ENCODE data around the gene FBXL4.

The FBXL4 gene

DNA sequence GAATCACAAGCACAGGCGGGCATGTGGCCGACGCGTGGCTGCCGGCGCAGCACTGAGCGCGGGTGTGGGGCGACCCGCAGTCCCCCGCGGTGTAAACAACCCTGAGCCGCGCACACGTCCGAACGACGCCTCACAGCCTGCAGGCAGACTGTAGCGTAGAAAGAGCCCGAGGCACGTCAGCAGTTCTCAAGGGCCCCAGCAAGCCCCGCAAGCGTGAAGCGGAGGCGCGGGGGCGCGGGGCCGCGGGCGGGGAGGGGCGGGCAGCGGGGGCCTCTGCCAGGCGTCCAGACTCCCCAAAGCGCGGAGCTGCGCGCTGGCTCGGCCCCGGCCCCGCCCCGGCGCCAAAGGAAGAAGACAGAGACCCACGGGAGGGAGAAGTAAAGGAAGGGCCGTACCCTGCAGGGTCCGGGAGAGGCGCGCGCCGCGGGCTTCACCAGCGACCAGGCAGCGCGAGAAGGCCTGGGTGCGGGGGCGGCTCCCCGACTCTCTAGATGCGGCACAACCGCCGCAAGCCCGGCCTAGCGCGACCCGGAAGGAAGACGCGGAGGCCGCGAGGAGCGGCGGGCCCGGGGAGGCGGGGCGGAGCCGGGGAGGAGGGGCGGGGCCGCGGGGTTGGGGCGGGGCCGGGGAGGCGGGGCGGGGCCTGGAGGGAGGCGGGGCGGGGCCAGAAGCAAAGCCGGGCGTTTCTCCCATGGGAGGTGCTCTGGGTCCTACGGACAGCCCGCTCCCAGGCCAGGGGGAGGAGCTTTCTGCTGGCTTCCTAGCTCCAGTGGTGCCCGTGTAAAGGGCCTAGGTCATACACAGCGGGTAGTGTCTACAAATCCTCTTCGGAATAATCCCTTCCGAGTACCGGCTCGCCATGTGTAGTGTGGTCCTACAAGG is at the start of gene FBXL4:
FBXL4 (minus strand) TSS at position 536 of the 882 bp plus-strand sequence. CDS start 20,958 bp downstream, outside the sequence.
- H3K4me3 ChIP-seq: peak within 1 kb of the TSS; percentile 71 to 89 (median 80)
- no peaks in the 10 kb centered on the region for H3K27me3 ChIP-seq
- H4K20me1 ChIP-seq: peaks cover 0 to 17% (median 8%) of the 10 kb centered on the region in 11 experiments; a peak in 9 of 22 replicates
- peak within 1 kb of the TSS; percentile 82 to 97 (median 90) for H3K27ac ChIP-seq
- no peak for TF ChIP-seq Cebpa-rat (IDR thresholded peaks at IDR 0.05)
- peaks cover 0 to 3% (median 1%) of the 10 kb centered on the region in 11 experiments; a peak in 5 of 22 replicates for H3K36me3 ChIP-seq
- H3K4me2 ChIP-seq: peak within 1 kb of the TSS; percentile 69 to 99 (median 95)
- H3K9ac ChIP-seq: peak within 1 kb of the TSS; percentile 87 to 96 (median 92)
- peaks cover 1 to 14% (median 10%) of the 10 kb centered on the region in 11 experiments; a peak in 18 of 22 replicates for H3K9me3 ChIP-seq (replicated peaks in 1 of 11)
- peaks cover 21 to 31% (median 26%) of the 10 kb centered on the region in 10 experiments for H3K4me1 ChIP-seq

DNA sequence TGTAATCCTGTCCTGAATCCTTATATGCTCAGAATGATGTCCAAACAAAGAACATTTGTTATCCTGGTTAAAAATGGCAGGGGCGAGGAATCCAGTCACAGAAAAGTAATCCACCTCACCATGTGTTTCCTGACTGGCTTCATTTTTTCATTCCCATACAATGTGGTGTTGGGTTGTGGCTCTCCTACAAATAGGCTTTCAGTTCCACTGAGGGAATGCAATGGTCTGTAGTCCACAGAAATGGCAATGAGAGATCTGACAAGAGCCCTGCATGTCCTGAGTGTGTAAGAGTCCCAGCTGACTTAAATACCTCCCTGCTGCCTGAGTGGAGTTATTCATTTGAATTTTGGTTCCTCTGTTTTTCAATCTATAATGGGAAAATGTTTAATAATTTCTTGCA is 47.4 kb upstream of the FBXL4 start:
- Histone ChIP-seq H3K4me3 (no peak overlapping the region), H3K4me2 (no peak overlapping the region), H3K36me3 (no peaks in the 10 kb centered on the region), H3K9ac (no peak overlapping the region), H4K20me1 (no peaks in the 10 kb centered on the region), H3K27me3 (no peaks in the 10 kb centered on the region), H3K9me3 (replicated peaks in 1 of 11) (no peaks in the 10 kb centered on the region), H3K4me1 (peaks cover 0 to 10% (median 0%) of the 10 kb centered on the region in 10 experiments; a peak in 3 of 20 replicates), H3K27ac (no peak overlapping the region)
- no peak for TF ChIP-seq Cebpa-rat (IDR thresholded peaks at IDR 0.05)

DNA sequence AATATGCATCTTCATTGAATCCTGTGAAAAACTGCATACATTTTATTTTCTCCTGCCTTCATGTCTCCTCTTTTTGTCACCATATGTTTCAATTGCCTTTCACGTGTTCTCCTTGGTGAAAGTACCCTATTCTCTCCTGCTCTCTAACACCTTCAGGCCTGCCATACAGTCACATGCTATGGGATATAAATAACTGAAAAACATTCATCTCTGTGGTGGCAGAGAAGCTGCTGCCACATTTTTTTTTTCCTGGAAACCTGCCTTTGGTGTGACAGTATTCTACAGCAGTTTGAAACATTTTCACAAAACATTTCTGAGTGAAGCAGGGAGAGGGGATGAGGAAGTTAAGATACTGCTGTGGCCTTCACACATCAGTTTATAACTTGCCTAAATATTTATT is 44.8 kb upstream of the FBXL4 start:
- Histone ChIP-seq H3K4me3 (no peak overlapping the region), H4K20me1 (no peaks in the 10 kb centered on the region), H3K27ac (no peak overlapping the region), H3K36me3 (no peaks in the 10 kb centered on the region), H3K9me3 (replicated peaks in 1 of 11) (no peaks in the 10 kb centered on the region), H3K4me2 (no peak overlapping the region), H3K9ac (no peak overlapping the region), H3K4me1 (peaks cover 0 to 14% (median 0%) of the 10 kb centered on the region in 10 experiments; a peak in 3 of 20 replicates), H3K27me3 (no peaks in the 10 kb centered on the region)
- no peak for TF ChIP-seq Cebpa-rat (IDR thresholded peaks at IDR 0.05)

DNA sequence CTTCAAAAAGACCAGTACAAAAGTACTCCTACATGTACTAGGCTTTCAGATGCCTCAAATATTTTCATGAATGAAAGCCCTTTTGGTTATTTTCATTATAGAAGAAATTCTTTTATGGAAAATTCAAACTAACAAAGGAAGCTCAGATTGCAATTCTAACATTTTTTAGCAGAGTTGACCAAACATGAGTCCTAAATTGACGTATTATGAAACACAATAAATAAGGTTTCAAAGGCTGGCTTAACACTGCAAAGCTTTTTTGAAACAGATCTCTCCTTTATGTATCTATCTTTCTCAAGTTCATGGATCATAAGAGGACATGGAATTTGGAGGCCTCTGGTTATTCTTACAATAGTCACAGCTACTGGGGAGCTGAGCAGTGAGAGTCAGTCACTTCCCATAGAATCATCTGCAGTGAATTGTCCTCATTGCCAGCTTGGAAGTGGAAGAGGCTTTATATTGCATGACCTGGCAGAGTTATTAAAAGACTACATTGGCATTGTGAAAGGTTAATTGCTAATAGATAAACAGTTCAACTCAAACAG is 38.4 kb upstream of the FBXL4 start:
- Histone ChIP-seq H3K27me3 (no peaks in the 10 kb centered on the region), H4K20me1 (no peaks in the 10 kb centered on the region), H3K36me3 (no peaks in the 10 kb centered on the region), H3K9me3 (replicated peaks in 1 of 11) (no peaks in the 10 kb centered on the region), H3K9ac (no peak overlapping the region), H3K4me2 (no peak overlapping the region), H3K4me1 (peaks cover 0 to 6% (median 0%) of the 10 kb centered on the region in 10 experiments; a peak in 1 of 20 replicates), H3K4me3 (no peak overlapping the region), H3K27ac (no peak overlapping the region)
- TF ChIP-seq Cebpa-rat (IDR thresholded peaks at IDR 0.05): no peak

DNA sequence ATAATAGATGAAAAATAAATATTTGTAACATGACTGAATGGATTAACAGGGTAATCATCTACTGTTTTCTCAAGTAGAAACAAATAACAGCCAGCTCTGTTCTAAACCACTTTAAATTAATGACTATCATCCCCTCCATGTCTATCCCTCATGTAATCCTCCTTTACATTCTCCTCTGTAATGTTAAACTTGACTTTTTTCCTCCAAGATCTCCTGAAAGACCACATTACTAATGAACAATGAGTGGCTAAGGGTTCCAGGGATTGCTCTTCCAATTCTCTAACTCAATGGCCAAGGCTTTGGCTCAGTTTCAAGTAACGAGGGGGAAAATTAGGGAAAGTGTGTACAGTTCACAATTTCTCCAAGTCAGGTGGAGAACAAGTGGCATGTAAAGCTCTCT is 37.6 kb upstream of the FBXL4 start:
- Histone ChIP-seq H3K4me2 (no peak overlapping the region), H3K9ac (no peak overlapping the region), H3K4me3 (no peak overlapping the region), H4K20me1 (no peaks in the 10 kb centered on the region), H3K9me3 (replicated peaks in 1 of 11) (no peaks in the 10 kb centered on the region), H3K27ac (no peak overlapping the region), H3K36me3 (no peaks in the 10 kb centered on the region), H3K4me1 (peaks cover 0 to 6% (median 0%) of the 10 kb centered on the region in 10 experiments; a peak in 1 of 20 replicates), H3K27me3 (no peaks in the 10 kb centered on the region)
- no peak for TF ChIP-seq Cebpa-rat (IDR thresholded peaks at IDR 0.05)

DNA sequence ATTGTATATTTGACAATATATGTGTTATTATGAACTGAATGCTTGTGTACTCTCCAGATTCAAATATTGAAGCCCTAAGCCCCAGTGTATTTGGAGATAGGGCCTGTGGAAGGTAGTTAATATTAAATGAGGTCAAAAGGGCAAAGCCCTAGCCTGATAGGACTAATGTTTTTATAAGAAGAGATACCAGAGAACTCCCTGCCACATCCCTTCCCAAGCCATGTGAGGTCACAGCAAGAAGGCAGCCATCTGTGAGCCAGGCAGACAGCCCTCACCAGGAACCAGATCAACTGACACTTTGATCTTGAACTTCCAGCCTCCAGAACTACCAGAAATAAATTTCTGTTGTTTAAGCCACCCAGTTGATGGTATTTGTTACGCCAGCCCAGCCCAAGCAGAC is 36.4 kb upstream of the FBXL4 start:
- H3K9ac ChIP-seq: no peak overlapping the region
- no peak for TF ChIP-seq Cebpa-rat (IDR thresholded peaks at IDR 0.05)
- H4K20me1 ChIP-seq: no peaks in the 10 kb centered on the region
- no peaks in the 10 kb centered on the region for H3K27me3 ChIP-seq
- H3K36me3 ChIP-seq: no peaks in the 10 kb centered on the region
- no peaks in the 10 kb centered on the region for H3K9me3 ChIP-seq (replicated peaks in 1 of 11)
- H3K4me3 ChIP-seq: no peak overlapping the region
- peaks cover 0 to 6% (median 0%) of the 10 kb centered on the region in 10 experiments; a peak in 1 of 20 replicates for H3K4me1 ChIP-seq
- H3K4me2 ChIP-seq: no peak overlapping the region
- no peak overlapping the region for H3K27ac ChIP-seq

DNA sequence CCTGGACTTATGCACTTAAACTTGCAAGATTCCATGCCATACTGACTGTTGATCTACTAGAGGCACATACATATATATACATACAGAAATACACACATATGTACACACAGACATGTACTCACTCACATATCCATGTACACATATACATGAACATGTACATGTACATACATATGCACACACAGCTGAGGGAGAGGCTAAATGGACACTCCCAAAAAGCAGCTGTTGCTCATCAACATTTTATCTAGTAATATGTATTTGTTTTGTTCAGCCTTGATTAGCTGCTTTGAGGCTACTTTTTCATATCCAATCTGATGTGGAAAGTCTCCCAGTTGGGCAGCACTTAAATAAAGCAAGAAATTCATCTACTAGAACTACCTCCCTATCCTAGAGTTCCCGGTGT is 33.7 kb upstream of the FBXL4 start:
- no peak overlapping the region for H3K4me3 ChIP-seq
- no peak overlapping the region for H3K9ac ChIP-seq
- no peaks in the 10 kb centered on the region for H3K36me3 ChIP-seq
- no peaks in the 10 kb centered on the region for H4K20me1 ChIP-seq
- no peaks in the 10 kb centered on the region for H3K9me3 ChIP-seq (replicated peaks in 1 of 11)
- no peak overlapping the region for H3K27ac ChIP-seq
- H3K4me1 ChIP-seq: peaks cover 0 to 7% (median 0%) of the 10 kb centered on the region in 10 experiments; a peak in 4 of 20 replicates
- TF ChIP-seq Cebpa-rat (IDR thresholded peaks at IDR 0.05): no peak
- no peaks in the 10 kb centered on the region for H3K27me3 ChIP-seq
- no peak overlapping the region for H3K4me2 ChIP-seq

DNA sequence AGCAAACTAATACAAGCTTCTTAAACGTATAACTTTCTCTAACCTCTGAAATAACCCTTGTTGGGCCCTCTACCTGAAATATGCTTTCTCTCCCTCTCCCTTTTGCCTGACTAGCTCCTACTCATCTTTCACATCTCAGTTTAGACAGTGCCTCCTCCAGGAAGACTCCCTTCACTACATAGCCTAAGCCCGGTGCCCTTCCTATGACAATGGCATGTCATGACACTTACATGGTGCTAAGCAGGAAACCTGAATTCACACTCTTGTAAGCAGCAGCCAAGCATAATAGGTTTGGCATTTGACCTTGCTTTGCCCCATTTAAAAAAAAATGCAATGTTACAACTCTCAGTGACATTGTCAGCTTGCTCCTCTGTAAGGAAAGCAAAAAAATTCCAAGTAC is 33.1 kb upstream of the FBXL4 start:
- H3K36me3 ChIP-seq: no peaks in the 10 kb centered on the region
- no peak for TF ChIP-seq Cebpa-rat (IDR thresholded peaks at IDR 0.05)
- H3K9me3 ChIP-seq (replicated peaks in 1 of 11): no peaks in the 10 kb centered on the region

DNA sequence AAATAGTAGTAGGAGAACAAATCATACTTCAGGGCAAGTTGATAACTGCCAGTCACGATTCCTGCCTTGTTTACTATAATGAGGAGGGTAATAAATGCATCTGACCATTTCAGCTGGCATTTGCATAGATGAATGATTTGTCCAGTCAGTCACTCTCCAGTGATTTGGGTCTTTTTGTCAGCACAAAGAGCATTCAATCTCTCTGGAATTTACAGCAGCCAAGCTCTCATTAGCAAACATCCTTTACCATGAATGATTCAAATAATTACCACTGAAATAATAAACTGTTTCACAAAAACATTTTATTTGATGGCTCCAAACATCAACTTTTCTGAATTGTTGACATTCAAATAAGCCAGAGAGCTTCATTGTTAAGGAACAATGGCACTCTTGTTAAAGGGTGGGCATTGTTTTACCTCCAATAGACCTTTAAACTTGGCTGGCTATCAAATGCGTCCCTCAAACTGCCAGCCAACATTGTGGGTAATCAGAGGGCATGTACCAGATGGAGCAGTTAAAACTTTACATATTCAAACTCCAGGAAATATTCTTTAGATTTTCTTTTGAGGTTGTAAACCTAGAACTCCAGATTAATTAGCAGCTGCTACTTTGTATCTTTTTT is 30.0 kb upstream of the FBXL4 start:
- Histone ChIP-seq H3K4me3 (no peak overlapping the region), H3K4me1 (peaks cover 0 to 11% (median 2%) of the 10 kb centered on the region in 10 experiments; a peak in 9 of 20 replicates), H3K36me3 (no peaks in the 10 kb centered on the region), H4K20me1 (no peaks in the 10 kb centered on the region), H3K27me3 (no peaks in the 10 kb centered on the region), H3K27ac (no peak overlapping the region), H3K9ac (no peak overlapping the region), H3K4me2 (no peak overlapping the region; a peak in 2 of 22 replicates), H3K9me3 (replicated peaks in 1 of 11) (no peaks in the 10 kb centered on the region)
- TF ChIP-seq Cebpa-rat (IDR thresholded peaks at IDR 0.05): no peak

More for the DNA sequence above, 33.1 kb upstream of the FBXL4 start:
- no peak overlapping the region for H3K27ac ChIP-seq
- peaks cover 0 to 7% (median 0%) of the 10 kb centered on the region in 10 experiments; a peak in 4 of 20 replicates for H3K4me1 ChIP-seq
- no peaks in the 10 kb centered on the region for H4K20me1 ChIP-seq
- H3K4me3 ChIP-seq: no peak overlapping the region
- H3K9ac ChIP-seq: no peak overlapping the region
- H3K27me3 ChIP-seq: no peaks in the 10 kb centered on the region
- H3K4me2 ChIP-seq: no peak overlapping the region

All from BLaER1 treated with 17β-estradiol and CSF1 and Interleukin-3, amounts not matched to agents 10 nM and 100 nM (cell line).